Upper lobe of left lung (tissue), 4 donors: ENCODE measurements around the gene BMP7.

Source experiments
- CTCF ChIP-seq, 6 experiments: fragments of 450-650 bp in 4 of 6; fragments of 200-600 bp in 2 of 6; sonication (generic) in 2 of 6; IDR thresholded peaks; one replicate each; pipeline ENCODE4 v1.5.1; 2016 to 2019; ENCODE audit warnings: antibody characterized with exemption in 6 of 6
- EP300 ChIP-seq, 4 donors: sonication (generic); formaldehyde crosslinking; IDR thresholded peaks; one replicate each; pipeline ENCODE4 v1.5.1; 2017; ENCODE audit warnings: antibody characterized with exemption in 4 of 4, control low read depth in 2 of 4

DNA sequence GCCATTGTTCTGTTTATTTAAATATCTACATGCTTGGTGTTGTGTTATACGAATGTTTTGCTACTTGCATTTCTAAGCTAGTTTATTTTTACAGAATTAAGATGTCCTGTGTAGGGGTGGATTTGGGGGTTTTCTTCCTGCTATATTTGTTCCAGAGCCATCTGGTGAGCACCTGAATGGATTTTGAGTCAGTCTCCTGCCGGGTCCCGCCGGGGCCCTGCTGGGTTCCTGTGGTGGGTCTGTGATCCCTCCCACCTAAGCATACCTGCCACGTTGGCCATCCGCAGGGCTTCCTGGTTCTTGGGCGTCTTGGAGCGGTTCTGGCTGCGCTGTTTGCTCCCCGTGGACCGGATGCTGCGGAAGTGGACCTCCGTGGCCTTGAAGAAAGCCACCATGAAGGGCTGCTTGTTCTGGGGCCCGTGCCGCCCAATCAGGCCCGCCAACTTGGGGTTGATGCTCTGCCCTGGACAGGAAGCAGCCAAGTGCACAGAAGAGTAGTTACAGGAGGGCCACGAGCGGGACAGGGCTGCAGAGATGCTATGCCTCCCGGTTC is 82.9 kb downstream of the BMP7 start:
- no peak for TF ChIP-seq CTCF (IDR thresholded peaks at IDR 0.05)
- no peak for TF ChIP-seq EP300 (IDR thresholded peaks at IDR 0.05)
